Measurements from ENCODE around the gene MYLK.

GRCh38 chr3:123878807-123879206 is 5.3 kb downstream of the MYLK start:
- TF ChIP-seq CTCF (IDR thresholded peaks at IDR 0.05; ENCODE audit: low read length) (no peak), EZH2 (IDR thresholded peaks at IDR 0.05; ENCODE audit: borderline replicate concordance, low read length) (no peak)

Data from OCI-LY1 (cell line).